Measurements from ENCODE around the gene PDZRN3.

DNA sequence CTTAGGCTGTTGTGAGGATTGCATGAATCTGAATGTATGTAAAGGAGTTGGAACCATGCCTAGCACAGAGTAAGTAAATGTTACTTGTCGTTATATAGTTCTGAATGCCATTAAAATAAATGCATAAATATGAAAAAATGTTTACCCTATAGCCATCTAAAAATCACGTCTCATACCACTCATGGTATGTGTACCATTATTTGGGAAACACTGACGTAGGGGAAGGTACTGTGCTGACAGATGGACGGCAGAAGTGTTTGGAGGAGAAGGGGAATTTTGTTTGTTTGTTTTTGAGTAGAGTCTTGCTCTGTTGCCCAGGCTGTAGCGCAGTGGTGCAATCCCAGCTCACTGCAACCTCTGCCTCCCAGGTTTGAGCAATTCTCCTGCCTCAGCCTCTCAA lies 30.5 kb upstream of the PDZRN3 start:
- TF ChIP-seq JUN (IDR thresholded peaks at IDR 0.05) (no peak), CHD4 (IDR thresholded peaks at IDR 0.05; ENCODE audit: borderline replicate concordance) (no peak), RAD21 (conservative IDR thresholded peaks at IDR 0.05 in 1 of 2, IDR thresholded peaks at IDR 0.05 in 1 of 2) (no peak), RNF2 (IDR thresholded peaks at IDR 0.05; ENCODE audit: borderline replicate concordance, low read depth) (no peak)
- TF ChIP-seq, protein P1, sequence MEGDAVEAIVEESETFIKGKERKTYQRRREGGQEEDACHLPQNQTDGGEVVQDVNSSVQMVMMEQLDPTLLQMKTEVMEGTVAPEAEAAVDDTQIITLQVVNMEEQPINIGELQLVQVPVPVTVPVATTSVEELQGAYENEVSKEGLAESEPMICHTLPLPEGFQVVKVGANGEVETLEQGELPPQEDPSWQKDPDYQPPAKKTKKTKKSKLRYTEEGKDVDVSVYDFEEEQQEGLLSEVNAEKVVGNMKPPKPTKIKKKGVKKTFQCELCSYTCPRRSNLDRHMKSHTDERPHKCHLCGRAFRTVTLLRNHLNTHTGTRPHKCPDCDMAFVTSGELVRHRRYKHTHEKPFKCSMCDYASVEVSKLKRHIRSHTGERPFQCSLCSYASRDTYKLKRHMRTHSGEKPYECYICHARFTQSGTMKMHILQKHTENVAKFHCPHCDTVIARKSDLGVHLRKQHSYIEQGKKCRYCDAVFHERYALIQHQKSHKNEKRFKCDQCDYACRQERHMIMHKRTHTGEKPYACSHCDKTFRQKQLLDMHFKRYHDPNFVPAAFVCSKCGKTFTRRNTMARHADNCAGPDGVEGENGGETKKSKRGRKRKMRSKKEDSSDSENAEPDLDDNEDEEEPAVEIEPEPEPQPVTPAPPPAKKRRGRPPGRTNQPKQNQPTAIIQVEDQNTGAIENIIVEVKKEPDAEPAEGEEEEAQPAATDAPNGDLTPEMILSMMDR (IDR thresholded peaks at IDR 0.05) = no peak
- TF ChIP-seq, protein P2, sequence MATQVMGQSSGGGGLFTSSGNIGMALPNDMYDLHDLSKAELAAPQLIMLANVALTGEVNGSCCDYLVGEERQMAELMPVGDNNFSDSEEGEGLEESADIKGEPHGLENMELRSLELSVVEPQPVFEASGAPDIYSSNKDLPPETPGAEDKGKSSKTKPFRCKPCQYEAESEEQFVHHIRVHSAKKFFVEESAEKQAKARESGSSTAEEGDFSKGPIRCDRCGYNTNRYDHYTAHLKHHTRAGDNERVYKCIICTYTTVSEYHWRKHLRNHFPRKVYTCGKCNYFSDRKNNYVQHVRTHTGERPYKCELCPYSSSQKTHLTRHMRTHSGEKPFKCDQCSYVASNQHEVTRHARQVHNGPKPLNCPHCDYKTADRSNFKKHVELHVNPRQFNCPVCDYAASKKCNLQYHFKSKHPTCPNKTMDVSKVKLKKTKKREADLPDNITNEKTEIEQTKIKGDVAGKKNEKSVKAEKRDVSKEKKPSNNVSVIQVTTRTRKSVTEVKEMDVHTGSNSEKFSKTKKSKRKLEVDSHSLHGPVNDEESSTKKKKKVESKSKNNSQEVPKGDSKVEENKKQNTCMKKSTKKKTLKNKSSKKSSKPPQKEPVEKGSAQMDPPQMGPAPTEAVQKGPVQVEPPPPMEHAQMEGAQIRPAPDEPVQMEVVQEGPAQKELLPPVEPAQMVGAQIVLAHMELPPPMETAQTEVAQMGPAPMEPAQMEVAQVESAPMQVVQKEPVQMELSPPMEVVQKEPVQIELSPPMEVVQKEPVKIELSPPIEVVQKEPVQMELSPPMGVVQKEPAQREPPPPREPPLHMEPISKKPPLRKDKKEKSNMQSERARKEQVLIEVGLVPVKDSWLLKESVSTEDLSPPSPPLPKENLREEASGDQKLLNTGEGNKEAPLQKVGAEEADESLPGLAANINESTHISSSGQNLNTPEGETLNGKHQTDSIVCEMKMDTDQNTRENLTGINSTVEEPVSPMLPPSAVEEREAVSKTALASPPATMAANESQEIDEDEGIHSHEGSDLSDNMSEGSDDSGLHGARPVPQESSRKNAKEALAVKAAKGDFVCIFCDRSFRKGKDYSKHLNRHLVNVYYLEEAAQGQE (IDR thresholded peaks at IDR 0.05) = no peak
